Ishikawa (cell line): ENCODE results near the gene NHLRC4.

Experiments
- CEBPB ChIP-seq: IDR thresholded peaks from 2 replicates; pipeline ENCODE4 v1.6.1; 2012
- CREB1 ChIP-seq: IDR thresholded peaks from 2 replicates; pipeline ENCODE4 v1.6.1; 2012; ENCODE audit warnings: low read depth
- EGR1 ChIP-seq: IDR thresholded peaks from 2 replicates; pipeline ENCODE4 v1.6.1; 2012
- EP300 ChIP-seq: IDR thresholded peaks from 2 replicates; pipeline ENCODE4 v1.6.1; 2012; ENCODE audit warnings: borderline replicate concordance
- FOXM1 ChIP-seq: IDR thresholded peaks from 2 replicates; pipeline ENCODE4 v1.6.1; 2012; ENCODE audit warnings: low read depth, borderline replicate concordance
- MAX ChIP-seq: IDR thresholded peaks from 2 replicates; pipeline ENCODE4 v1.6.1; 2012
- NFIC ChIP-seq: IDR thresholded peaks from 2 replicates; pipeline ENCODE4 v1.6.1; 2012
- RAD21 ChIP-seq: IDR thresholded peaks from 2 replicates; pipeline ENCODE4 v1.6.1; 2012; ENCODE audit warnings: low read depth
- REST ChIP-seq: IDR thresholded peaks from 2 replicates; pipeline ENCODE4 v1.6.1; 2012; ENCODE audit warnings: low read depth, mild to moderate bottlenecking
- TAF1 ChIP-seq: IDR thresholded peaks from 2 replicates; pipeline ENCODE4 v1.6.1; 2012; ENCODE audit warnings: low read depth, mild to moderate bottlenecking
- TCF12 ChIP-seq: IDR thresholded peaks from 2 replicates; pipeline ENCODE4 v1.6.1; 2012; ENCODE audit warnings: low read depth
- TEAD4 ChIP-seq: IDR thresholded peaks from 2 replicates; pipeline ENCODE4 v1.6.1; 2012
- YY1 ChIP-seq: IDR thresholded peaks from 2 replicates; pipeline ENCODE4 v1.6.1; 2012; ENCODE audit warnings: low read depth
- ZBTB7A ChIP-seq: IDR thresholded peaks from 2 replicates; pipeline ENCODE4 v1.6.1; 2012; ENCODE audit warnings: low read depth
- TF ChIP-seq, protein P1 (sequence below): IDR thresholded peaks from 2 replicates; pipeline ENCODE4 v1.6.1; 2012

Gene NHLRC4

GRCh38 chr16:519841-520687, 46.7 kb upstream of the NHLRC4 start:
- no peak for TF ChIP-seq CEBPB
- no peak for TF ChIP-seq CREB1
- TF ChIP-seq EP300 = no peak
- TF ChIP-seq MAX = no peak
- TF ChIP-seq, protein P1, sequence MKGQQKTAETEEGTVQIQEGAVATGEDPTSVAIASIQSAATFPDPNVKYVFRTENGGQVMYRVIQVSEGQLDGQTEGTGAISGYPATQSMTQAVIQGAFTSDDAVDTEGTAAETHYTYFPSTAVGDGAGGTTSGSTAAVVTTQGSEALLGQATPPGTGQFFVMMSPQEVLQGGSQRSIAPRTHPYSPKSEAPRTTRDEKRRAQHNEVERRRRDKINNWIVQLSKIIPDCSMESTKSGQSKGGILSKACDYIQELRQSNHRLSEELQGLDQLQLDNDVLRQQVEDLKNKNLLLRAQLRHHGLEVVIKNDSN = no peak
- no peak for TF ChIP-seq NFIC
- no peak for TF ChIP-seq EGR1
- no peak for TF ChIP-seq TCF12
- no peak for TF ChIP-seq ZBTB7A
- TF ChIP-seq TEAD4 = no peak
- no peak for TF ChIP-seq FOXM1
- TF ChIP-seq REST = no peak
- TF ChIP-seq YY1 = no peak
- no peak for TF ChIP-seq RAD21
- TF ChIP-seq TAF1 = no peak

DNA sequence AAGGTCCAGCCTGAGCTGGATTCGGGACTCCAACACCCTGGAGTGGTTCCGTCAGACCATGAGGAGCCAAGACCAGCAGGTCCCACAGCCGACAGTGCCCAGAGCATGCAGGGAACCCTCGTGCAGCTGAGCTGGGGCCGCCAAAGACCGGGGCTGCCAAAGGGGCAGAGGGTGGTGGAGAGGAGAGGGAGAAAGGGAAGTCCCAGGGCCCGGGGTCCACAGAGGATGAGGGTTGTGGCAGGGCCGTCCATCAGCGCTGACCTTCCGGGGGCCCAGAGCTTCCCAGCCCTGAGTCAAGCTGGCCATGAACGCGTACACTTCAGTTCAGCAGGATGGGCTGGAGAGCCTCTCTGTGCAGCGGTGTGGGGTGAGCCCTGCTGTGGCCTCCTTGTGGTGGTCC, 46.0 kb upstream of the NHLRC4 start:
- TF ChIP-seq CREB1 = no peak
- TF ChIP-seq, protein P1 = no peak
- no peak for TF ChIP-seq CEBPB
- TF ChIP-seq TCF12 = no peak
- no peak for TF ChIP-seq FOXM1
- no peak for TF ChIP-seq EP300
- no peak for TF ChIP-seq TEAD4
- TF ChIP-seq REST = no peak
- TF ChIP-seq ZBTB7A = no peak
- TF ChIP-seq NFIC = no peak
- TF ChIP-seq TAF1 = no peak

DNA sequence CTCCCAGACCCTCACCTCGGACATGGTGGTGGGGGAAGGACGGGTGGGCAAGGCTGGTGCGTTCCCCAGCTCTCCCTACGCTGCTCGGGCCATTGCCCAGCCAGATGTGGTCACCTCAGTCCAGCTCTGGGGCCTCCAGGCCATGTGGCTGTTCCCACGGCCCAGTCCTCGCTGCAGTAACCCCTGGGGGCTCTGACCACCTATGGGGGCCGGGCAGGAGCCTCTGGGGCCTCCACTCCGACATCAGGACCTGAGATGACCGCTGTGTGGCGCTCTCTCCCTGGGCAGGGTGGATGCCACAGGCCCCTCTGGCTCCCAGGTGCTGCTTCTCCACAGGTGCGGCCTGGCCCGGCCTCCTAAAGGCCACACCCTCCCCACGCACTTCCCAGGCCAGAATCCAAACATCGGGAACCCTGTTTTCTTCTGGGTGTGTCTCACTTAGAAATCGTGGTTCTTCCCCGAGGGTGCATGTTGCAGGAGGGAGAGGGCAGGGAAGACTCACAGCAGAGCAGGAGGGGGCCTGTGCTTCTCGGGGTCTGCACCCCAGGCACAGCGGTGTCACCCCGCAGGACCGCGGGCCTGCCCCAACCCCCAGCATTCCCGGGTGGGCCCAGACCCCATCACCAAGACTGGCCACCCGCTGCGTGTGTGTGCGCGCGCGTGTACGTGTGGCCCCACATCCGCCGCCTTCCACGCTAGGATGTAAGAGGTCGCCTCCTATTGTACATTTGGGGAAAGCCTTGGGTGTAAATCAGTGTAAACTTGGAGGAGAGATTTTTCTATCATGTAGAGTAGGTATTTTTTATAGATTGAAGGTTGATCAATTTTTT, 45.2 kb upstream of the NHLRC4 start:
- TF ChIP-seq MAX = no peak
- TF ChIP-seq REST = no peak
- TF ChIP-seq TEAD4 = no peak
- TF ChIP-seq RAD21 = no peak
- no peak for TF ChIP-seq EP300
- TF ChIP-seq FOXM1 = no peak
- TF ChIP-seq CEBPB = no peak
- TF ChIP-seq TCF12 = no peak
- TF ChIP-seq, protein P1 = no peak
- TF ChIP-seq TAF1 = no peak
